Smooth muscle cell (in vitro differentiated cells): ENCODE results near the gene NADSYN1. TPM values are rescaled to one million over a fixed set of nuclear protein-coding genes. Genes with fewer than 3 reads are reported as not detected.

Experiments
- DNase-seq: peaks from one replicate; lab custom pipeline; 2025; ENCODE audit not compliant: unreplicated experiment; lab: John Stamatoyannopoulos, UW
- H2AFZ ChIP-seq: fragments of 200-600 bp; sonication (generic); 2 replicates; pipeline ENCODE4 v1.6.0; 2016; ENCODE audit warnings: antibody characterized with exemption, low read depth, mild to moderate bottlenecking
- H3F3A ChIP-seq: fragments of 200-600 bp; sonication (generic); 2 replicates; pipeline ENCODE4 v1.6.0; 2017; ENCODE audit warnings: antibody characterized with exemption, low read depth
- H3K27ac ChIP-seq: fragments of 200-600 bp; sonication (generic); 2 replicates; pipeline ENCODE4 v1.5.1; 2016; ENCODE audit warnings: low read depth, mild to moderate bottlenecking
- H3K27me3 ChIP-seq: fragments of 200-600 bp; sonication (generic); 2 replicates; pipeline ENCODE4 v1.6.1; 2016; ENCODE audit warnings: low read depth, mild to moderate bottlenecking
- H3K36me3 ChIP-seq: fragments of 200-600 bp; sonication (generic); 2 replicates; pipeline ENCODE4 v1.5.1; 2016; ENCODE audit warnings: low read depth
- H3K4me1 ChIP-seq: fragments of 200-600 bp; sonication (generic); 2 replicates; pipeline ENCODE4 v1.5.1; 2016; ENCODE audit warnings: low read depth
- H3K4me2 ChIP-seq: fragments of 200-600 bp; sonication (generic); 2 replicates; pipeline ENCODE4 v1.6.0; 2016; ENCODE audit warnings: mild to moderate bottlenecking
- H3K4me3 ChIP-seq: fragments of 200-600 bp; sonication (generic); 2 replicates; pipeline ENCODE4 v1.5.1; 2016; ENCODE audit warnings: mild to moderate bottlenecking
- H3K79me2 ChIP-seq: fragments of 200-600 bp; sonication (generic); 2 replicates; pipeline ENCODE4 v1.6.0; 2016; ENCODE audit warnings: low read depth, mild to moderate bottlenecking
- H3K9ac ChIP-seq: fragments of 200-600 bp; sonication (generic); 2 replicates; pipeline ENCODE4 v1.6.0; 2016; ENCODE audit warnings: low read depth
- H3K9me3 ChIP-seq: fragments of 200-600 bp; sonication (generic); replicated peaks from 2 replicates; pipeline ENCODE4 v1.5.1; 2016; ENCODE audit warnings: low read depth
- H4K20me1 ChIP-seq: fragments of 200-600 bp; sonication (generic); 2 replicates; pipeline ENCODE4 v1.6.0; 2016; ENCODE audit warnings: low read depth
- WGBS: methylation state at CpG from one replicate; pipeline ENCODE4 v1.1.7; 2016; ENCODE audit warnings: low lambda C conversion rate; 5-methylcytosine and 5-hydroxymethylcytosine counted together
- polyA plus RNA-seq: library from polyadenylated mRNA; unstranded; fragments of >200 nt; fragmentation: Nextera tagmentation; extraction: Ambion mirVana; gene quantifications from 2 replicates; pipeline ENCODE4 v1.2.1, GENCODE V29; 2016
- total RNA-seq: library from RNA; depleted of rRNA; stranded (reverse); fragments of >200 nt; gene quantifications from 2 replicates; pipeline ENCODE4 v1.2.3, GENCODE V29; 2014
- TF ChIP-seq, protein P1 (sequence below): fragments of 200-600 bp; sonication (generic); IDR thresholded peaks from 2 replicates; pipeline ENCODE4 v1.5.1; 2017; ENCODE audit warnings: borderline replicate concordance, mild to moderate bottlenecking, antibody characterized with exemption; ENCODE audit not compliant: insufficient read depth, poor library complexity, severe bottlenecking

NADSYN1 gene
- total and polyA plus RNA-seq, 2 experiments from 2014 or later = 30.2 to 33.8 TPM

DNA sequence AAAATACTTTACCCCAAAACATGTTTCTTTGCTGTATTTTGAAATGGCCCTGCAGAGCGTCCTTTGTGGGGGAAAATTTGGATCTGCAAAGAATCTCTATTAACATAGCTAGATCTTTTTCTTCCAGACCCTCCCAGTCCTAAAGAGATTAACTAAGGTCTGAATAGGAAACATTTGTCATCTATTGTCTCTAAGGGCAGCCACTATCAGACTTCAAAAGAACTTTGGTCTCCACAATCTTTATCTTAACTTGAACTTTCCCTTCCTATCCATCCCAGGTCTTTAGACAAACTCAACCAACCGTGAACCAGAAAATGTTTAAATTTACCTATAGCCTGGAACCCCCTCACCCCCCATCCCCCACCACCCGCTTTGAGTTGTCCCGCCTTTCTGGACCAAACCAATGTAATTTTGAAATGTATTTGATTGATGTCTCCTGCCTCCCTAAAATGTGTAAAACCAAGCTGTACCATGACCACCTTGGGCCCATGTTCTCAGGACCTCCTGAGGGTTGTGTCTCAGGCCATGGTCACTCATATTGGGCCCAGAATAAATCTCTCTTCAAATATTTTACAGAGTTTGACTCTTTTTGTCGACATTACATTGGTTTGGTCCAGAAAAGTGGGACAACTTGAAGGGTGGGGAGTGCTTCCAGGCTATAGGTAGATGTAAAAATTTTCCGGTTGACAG, 91.7 kb downstream of the NADSYN1 start:
- Histone ChIP-seq H3K4me1 (no peaks in the 10 kb centered on the region), H3K9me3 (no peaks in the 10 kb centered on the region), H2AFZ (no peak overlapping the region), H3K4me3 (no peak overlapping the region), H3K79me2 (no peaks in the 10 kb centered on the region), H3K27me3 (peaks cover 5% of the 10 kb centered on the region), H3K4me2 (no peak overlapping the region), H3K27ac (no peak overlapping the region), H4K20me1 (no peaks in the 10 kb centered on the region), H3K36me3 (no peaks in the 10 kb centered on the region), H3K9ac (no peak overlapping the region), H3F3A (no peaks in the 10 kb centered on the region)
- 84% methylated on average over 6 of the region's 6 CpGs for WGBS
- no peak for DNase-seq
- TF ChIP-seq, protein P1, sequence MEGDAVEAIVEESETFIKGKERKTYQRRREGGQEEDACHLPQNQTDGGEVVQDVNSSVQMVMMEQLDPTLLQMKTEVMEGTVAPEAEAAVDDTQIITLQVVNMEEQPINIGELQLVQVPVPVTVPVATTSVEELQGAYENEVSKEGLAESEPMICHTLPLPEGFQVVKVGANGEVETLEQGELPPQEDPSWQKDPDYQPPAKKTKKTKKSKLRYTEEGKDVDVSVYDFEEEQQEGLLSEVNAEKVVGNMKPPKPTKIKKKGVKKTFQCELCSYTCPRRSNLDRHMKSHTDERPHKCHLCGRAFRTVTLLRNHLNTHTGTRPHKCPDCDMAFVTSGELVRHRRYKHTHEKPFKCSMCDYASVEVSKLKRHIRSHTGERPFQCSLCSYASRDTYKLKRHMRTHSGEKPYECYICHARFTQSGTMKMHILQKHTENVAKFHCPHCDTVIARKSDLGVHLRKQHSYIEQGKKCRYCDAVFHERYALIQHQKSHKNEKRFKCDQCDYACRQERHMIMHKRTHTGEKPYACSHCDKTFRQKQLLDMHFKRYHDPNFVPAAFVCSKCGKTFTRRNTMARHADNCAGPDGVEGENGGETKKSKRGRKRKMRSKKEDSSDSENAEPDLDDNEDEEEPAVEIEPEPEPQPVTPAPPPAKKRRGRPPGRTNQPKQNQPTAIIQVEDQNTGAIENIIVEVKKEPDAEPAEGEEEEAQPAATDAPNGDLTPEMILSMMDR = no peak

DNA sequence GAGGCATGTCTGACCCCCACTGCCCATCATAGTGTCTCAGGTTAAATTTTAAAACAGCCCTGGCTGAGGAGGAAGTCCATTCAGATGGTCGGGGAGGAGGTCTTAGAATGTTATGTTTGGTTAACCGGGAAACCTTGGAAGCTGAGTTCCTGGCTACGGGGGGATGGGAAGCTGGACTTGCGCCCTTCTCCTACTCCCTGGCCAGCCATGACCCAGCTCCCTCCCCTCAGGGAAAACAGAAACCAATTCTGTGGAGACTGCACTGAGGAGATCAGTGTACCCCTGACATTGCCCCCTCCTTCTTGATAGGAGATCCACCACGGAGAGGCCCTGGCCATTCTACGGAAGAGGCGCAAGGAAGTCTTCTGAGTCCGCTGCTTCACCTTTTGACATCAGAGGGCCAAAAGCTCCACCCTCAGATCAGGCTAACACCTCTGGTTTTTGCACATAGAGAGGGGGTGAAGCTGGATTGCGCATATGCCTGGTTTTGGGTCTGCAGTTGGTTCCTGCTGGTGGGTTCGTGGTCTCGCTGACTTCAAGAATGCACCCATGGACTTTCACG, 92.5 kb downstream of the NADSYN1 start:
- H4K20me1 ChIP-seq = no peaks in the 10 kb centered on the region
- no peak overlapping the region for H3K4me2 ChIP-seq
- DNase-seq = no peak
- H3K79me2 ChIP-seq = no peaks in the 10 kb centered on the region
- TF ChIP-seq, protein P1 = no peak
- no peak overlapping the region for H2AFZ ChIP-seq
- no peaks in the 10 kb centered on the region for H3K4me1 ChIP-seq
- H3F3A ChIP-seq = no peaks in the 10 kb centered on the region
- H3K27ac ChIP-seq = no peak overlapping the region
- WGBS = 94% methylated on average over 12 of the region's 12 CpGs
- no peaks in the 10 kb centered on the region for H3K36me3 ChIP-seq
- H3K4me3 ChIP-seq = no peak overlapping the region
- peaks cover 5% of the 10 kb centered on the region for H3K27me3 ChIP-seq
- no peak overlapping the region for H3K9ac ChIP-seq
- H3K9me3 ChIP-seq = no peaks in the 10 kb centered on the region

DNA sequence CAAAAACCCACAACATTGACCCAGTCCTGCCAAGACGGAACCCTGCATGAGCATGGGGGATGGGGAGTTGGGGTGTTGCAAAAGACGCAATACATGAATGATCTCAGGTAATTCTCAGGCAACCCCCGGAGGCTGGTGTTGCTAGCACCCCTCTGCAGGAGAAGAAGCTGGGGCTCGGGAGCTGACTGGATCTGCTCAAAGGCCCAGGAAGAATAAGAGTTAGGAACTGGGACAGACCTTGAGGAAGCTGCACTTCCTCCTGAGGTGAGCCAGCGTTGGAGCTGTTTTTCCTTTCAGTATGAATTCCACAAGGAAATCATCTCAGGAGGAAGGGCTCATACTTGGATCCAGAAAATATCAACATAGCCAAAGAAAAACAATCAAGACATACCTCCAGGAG, 95.1 kb downstream of the NADSYN1 start, which contains the start of gene KRTAP5-9:
TSS of gene KRTAP5-9 (plus strand) at position 301 of the 400 bp plus-strand sequence. CDS start 238 bp downstream, outside the sequence.
- no peaks in the 10 kb centered on the region for H3F3A ChIP-seq
- TF ChIP-seq, protein P1 = no peak
- no peak within 1 kb of the TSS for H3K27ac ChIP-seq
- H3K36me3 ChIP-seq = no peaks in the 10 kb centered on the region
- no peak within 1 kb of the TSS for H3K4me3 ChIP-seq
- H3K9ac ChIP-seq = no peak within 1 kb of the TSS
- no peak for DNase-seq
- WGBS = 85% methylated on average over 5 of the region's 5 CpGs
- no peaks in the 10 kb centered on the region for H3K9me3 ChIP-seq
- H2AFZ ChIP-seq = no peak within 1 kb of the TSS
- no peaks in the 10 kb centered on the region for H4K20me1 ChIP-seq
- H3K79me2 ChIP-seq = no peaks in the 10 kb centered on the region
- peaks cover 5% of the 10 kb centered on the region for H3K27me3 ChIP-seq
- H3K4me2 ChIP-seq = no peak within 1 kb of the TSS
- H3K4me1 ChIP-seq = no peaks in the 10 kb centered on the region
